ENCODE results near the gene IFI35.
A peak's percentile ranks its signal among the peaks of the same experiment; 100 is the strongest.
"Not testable (repeated sequence)": the region's sequence is repeated elsewhere in the genome, so short reads cannot be mapped to it uniquely, and the experiment has no call there.

IFI35 gene

GRCh38 chr17:43039646-43040045, 33.1 kb downstream of the IFI35 start:
- H3K4me3 ChIP-seq: no peak overlapping the region
- H3K27me3 ChIP-seq (ENCODE audit: low read depth): no peaks in the 10 kb centered on the region
- H3K4me1 ChIP-seq: peaks cover 41% of the 10 kb centered on the region
- no peak for DNase-seq (ENCODE audit: low spot score in 2 of 2)
- no peaks in the 10 kb centered on the region for H3K9me3 ChIP-seq
- in situ Hi-C loops (cut with MboI; ENCODE audit: low sequenced_read_pairs): no loop called here
- peaks cover 10% of the 10 kb centered on the region for H3K36me3 ChIP-seq (replicated peaks)

GRCh38 chr17:43040655-43041054, 34.1 kb downstream of the IFI35 start:
- DNase-seq (ENCODE audit: low spot score in 2 of 2): peak; percentile 47
- H3K27me3 ChIP-seq (ENCODE audit: low read depth): no peaks in the 10 kb centered on the region
- peaks cover 33% of the 10 kb centered on the region for H3K4me1 ChIP-seq
- H3K4me3 ChIP-seq: no peak overlapping the region
- H3K9me3 ChIP-seq: no peaks in the 10 kb centered on the region
- in situ Hi-C loops (cut with MboI; ENCODE audit: low sequenced_read_pairs): no loop called here
- peaks cover 13% of the 10 kb centered on the region for H3K36me3 ChIP-seq (replicated peaks)

- Histone ChIP-seq H3K4me1 (peaks cover 19% of the 10 kb centered on the region), H3K27me3 (ENCODE audit: low read depth) (no peaks in the 10 kb centered on the region), H3K36me3 (replicated peaks) (peaks cover 17% of the 10 kb centered on the region), H3K9me3 (no peaks in the 10 kb centered on the region), H3K4me3 (no peak overlapping the region)
- in situ Hi-C loops (cut with MboI; ENCODE audit: low sequenced_read_pairs): no loop called here
- no peak for DNase-seq (ENCODE audit: low spot score in 2 of 2)
Measured at GRCh38 chr17:43042025-43042628, 35.5 kb downstream of the IFI35 start.

- H3K36me3 ChIP-seq (replicated peaks): peaks cover 23% of the 10 kb centered on the region
- H3K9me3 ChIP-seq: no peaks in the 10 kb centered on the region
- H3K27me3 ChIP-seq (ENCODE audit: low read depth): no peaks in the 10 kb centered on the region
- H3K4me3 ChIP-seq: no peak overlapping the region
- in situ Hi-C loops (cut with MboI; ENCODE audit: low sequenced_read_pairs): no loop called here
- DNase-seq (ENCODE audit: low spot score in 2 of 2): no peak
- H3K4me1 ChIP-seq: peaks cover 19% of the 10 kb centered on the region
Measured at GRCh38 chr17:43043307-43043706, 36.7 kb downstream of the IFI35 start.

- DNase-seq (ENCODE audit: low spot score in 2 of 2): no peak
- H3K9me3 ChIP-seq: no peaks in the 10 kb centered on the region
- no peaks in the 10 kb centered on the region for H3K27me3 ChIP-seq (ENCODE audit: low read depth)
- peaks cover 19% of the 10 kb centered on the region for H3K4me1 ChIP-seq
- H3K4me3 ChIP-seq: no peak overlapping the region
- H3K36me3 ChIP-seq (replicated peaks): peaks cover 26% of the 10 kb centered on the region
- in situ Hi-C loops (cut with MboI; ENCODE audit: low sequenced_read_pairs): no loop called here
Measured at GRCh38 chr17:43044024-43044423, 37.4 kb downstream of the IFI35 start.

DNA sequence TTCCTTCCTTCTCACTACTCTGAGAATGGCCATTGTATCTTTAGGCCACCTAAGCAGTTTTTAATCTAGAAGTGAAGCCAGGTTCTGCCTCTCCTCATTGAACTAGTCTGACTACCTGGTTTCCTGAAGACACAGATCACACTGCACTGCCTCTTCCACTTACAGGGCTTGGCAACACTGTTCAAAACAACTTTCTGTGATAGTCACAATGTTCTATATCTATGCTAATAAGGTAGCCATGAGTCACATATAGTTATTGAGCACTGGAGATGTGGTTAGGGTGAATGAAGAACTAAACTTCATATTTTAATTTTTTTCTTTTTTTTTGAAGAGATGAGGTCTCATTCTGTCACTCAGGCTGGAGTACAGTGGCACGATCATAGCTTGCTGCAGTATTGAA, 45.4 kb downstream of the IFI35 start:
- no peak overlapping the region for H3K4me3 ChIP-seq
- no peaks in the 10 kb centered on the region for H3K27me3 ChIP-seq (ENCODE audit: low read depth)
- no peak for DNase-seq (ENCODE audit: low spot score in 2 of 2)
- H3K36me3 ChIP-seq (replicated peaks): peaks cover 66% of the 10 kb centered on the region
- no peaks in the 10 kb centered on the region for H3K9me3 ChIP-seq
- in situ Hi-C loops (cut with MboI; ENCODE audit: low sequenced_read_pairs): no loop called here
- no peaks in the 10 kb centered on the region for H3K4me1 ChIP-seq

GRCh38 chr17:43053008-43053407, 46.4 kb downstream of the IFI35 start:
- H3K9me3 ChIP-seq; in situ Hi-C loops (cut with MboI; ENCODE audit: low sequenced_read_pairs); H3K4me3 ChIP-seq; H3K4me1 ChIP-seq; DNase-seq (ENCODE audit: low spot score in 2 of 2); H3K27me3 ChIP-seq (ENCODE audit: low read depth): not testable (repeated sequence)
- H3K36me3 ChIP-seq (replicated peaks): peaks cover 61% of the 10 kb centered on the region

DNA sequence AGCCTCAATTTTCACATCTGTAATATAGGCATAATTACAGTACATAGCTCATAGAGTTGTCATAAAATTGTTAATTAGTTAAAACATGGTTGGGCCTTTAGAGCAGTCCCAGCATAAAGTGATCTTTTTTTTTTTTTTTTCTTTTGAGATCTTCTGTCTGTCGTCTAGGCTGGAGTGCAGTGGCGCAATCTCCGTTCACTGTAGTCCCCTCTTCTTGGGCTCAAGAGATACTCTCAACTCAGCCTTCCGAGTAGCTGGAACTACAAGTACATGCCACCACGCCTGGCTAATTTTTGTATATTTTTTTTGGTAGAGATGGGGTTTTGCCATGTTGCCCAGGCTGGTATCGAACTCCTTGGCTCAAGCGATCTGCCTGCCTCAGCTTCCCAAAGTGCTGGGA, 49.5 kb downstream of the IFI35 start:
- in situ Hi-C loops (cut with MboI; ENCODE audit: low sequenced_read_pairs): no loop called here
- H3K36me3 ChIP-seq (replicated peaks): peaks cover 51% of the 10 kb centered on the region
- H3K4me3 ChIP-seq: no peak overlapping the region
- no peaks in the 10 kb centered on the region for H3K27me3 ChIP-seq (ENCODE audit: low read depth)
- no peaks in the 10 kb centered on the region for H3K4me1 ChIP-seq
- no peak for DNase-seq (ENCODE audit: low spot score in 2 of 2)
- H3K9me3 ChIP-seq: no peaks in the 10 kb centered on the region

GRCh38 chr17:43062984-43063638, 56.5 kb downstream of the IFI35 start:
- H3K4me1 ChIP-seq: peaks cover 21% of the 10 kb centered on the region
- H3K27me3 ChIP-seq (ENCODE audit: low read depth): no peaks in the 10 kb centered on the region
- in situ Hi-C loops (cut with MboI; ENCODE audit: low sequenced_read_pairs): no loop called here
- H3K9me3 ChIP-seq: no peaks in the 10 kb centered on the region
- H3K4me3 ChIP-seq: no peak overlapping the region
- peak; percentile 53 to 60 for DNase-seq (ENCODE audit: low spot score in 2 of 2)
- peaks cover 33% of the 10 kb centered on the region for H3K36me3 ChIP-seq (replicated peaks)

Data from HAP-1 (cell line).